Body of pancreas (tissue), 4 donors: ENCODE data around the gene ATXN1. TPM values are rescaled to one million over a fixed set of nuclear protein-coding genes. Genes with fewer than 3 reads are reported as not detected.

ENCODE experiments used
- ATAC-seq: fragments of 150-250 bp; one replicate; pipeline ENCODE4 v1.9.1; 2016
- DNase-seq, 4 donors: peaks; one replicate each; pipeline ENCODE4 v3.0.0-alpha.2; 2019
- H3K27ac ChIP-seq, 4 donors: fragments of 200-600 bp; sonication (generic); 1 replicate in 3 of 4; 2 replicates in 1 of 4; pipeline versions ENCODE4 v1.5.1 to v1.6.1; 2016 to 2019; ENCODE audit warnings: mild to moderate bottlenecking in 1 of 4, mixed read lengths in 1 of 4, moderate library complexity in 1 of 4
- H3K27me3 ChIP-seq, 2 donors: fragments of 200-600 bp; sonication (generic); one replicate each; pipeline ENCODE4 v1.6.0; 2016; ENCODE audit warnings: mild to moderate bottlenecking in 1 of 2
- H3K36me3 ChIP-seq, 2 donors: fragments of 200-600 bp; sonication (generic); replicated peaks in 1 of 2; 2 replicates each; pipeline ENCODE4 v1.5.1; 2016; ENCODE audit warnings: low read depth in 2 of 2; ENCODE audit not compliant: insufficient read depth in 1 of 2
- H3K4me1 ChIP-seq: fragments of 200-600 bp; sonication (generic); one replicate; pipeline ENCODE4 v1.6.0; 2016
- H3K4me3 ChIP-seq, 2 donors: fragments of 200-600 bp; sonication (generic); 1 replicate in 1 of 2; 2 replicates in 1 of 2; pipeline ENCODE4 v1.5.1; 2016 to 2019
- H3K9me3 ChIP-seq, 3 donors: fragments of 200-600 bp; sonication (generic); 1 replicate in 2 of 3; 2 replicates in 1 of 3; pipeline ENCODE4 v1.5.1; 2016
- CTCF ChIP-seq, 7 experiments: fragments of 450-650 bp in 4 of 7; fragments of 200-600 bp in 3 of 7; sonication (generic) in 3 of 7; IDR thresholded peaks; one replicate each; pipeline ENCODE4 v1.5.1; 2016 to 2019; ENCODE audit warnings: antibody characterized with exemption in 7 of 7
- POLR2A ChIP-seq, 3 donors: fragments of 450-650 bp; IDR thresholded peaks; one replicate each; pipeline ENCODE4 v1.6.1; 2016; ENCODE audit warnings: antibody characterized with exemption in 3 of 3, mild to moderate bottlenecking in 2 of 3
- WGBS, 2 donors: methylation state at CpG; one replicate each; pipeline ENCODE4 v1.1.5; 2017; 5-methylcytosine and 5-hydroxymethylcytosine counted together
- intact Hi-C: fragments of 100-400 bp; cut with DNase I; formaldehyde crosslinking; loops from one replicate; pipeline ENCODE4 v1.15.1; 2023
- total RNA-seq, 2 donors: library from RNA; depleted of rRNA; stranded (reverse); fragments of >200 nt; gene quantifications; one replicate each; pipeline ENCODE4 v1.1.0, GENCODE V29; 2016

Gene ATXN1
- total RNA-seq, 2 donors from 2014 or later, result 24.6 to 24.7 TPM

GRCh38 chr6:16684896-16685554, 76.2 kb downstream of the ATXN1 start:
- WGBS, 2 donors, result 86 to 91% methylated on average over 7 of the region's 7 CpGs
- TF ChIP-seq CTCF (IDR thresholded peaks at IDR 0.05) (no peak), POLR2A (IDR thresholded peaks at IDR 0.05) (no peak)
- no peak overlapping the region for H3K4me3 ChIP-seq
- no peaks in the 10 kb centered on the region for H3K36me3 ChIP-seq
- no peak overlapping the region for H3K27ac ChIP-seq
- intact Hi-C loops, result no loop called here
- H3K27me3 ChIP-seq, result no peaks in the 10 kb centered on the region
- H3K9me3 ChIP-seq, result no peaks in the 10 kb centered on the region
- ATAC-seq (no peak), DNase-seq (no peak)
- H3K4me1 ChIP-seq, result peaks cover 13% of the 10 kb centered on the region

- Histone ChIP-seq H3K4me3 (no peak overlapping the region), H3K27ac (peak overlapping the region in 1 of 4 donors; percentile 45), H3K27me3 (no peaks in the 10 kb centered on the region), H3K9me3 (no peaks in the 10 kb centered on the region), H3K36me3 (no peaks in the 10 kb centered on the region), H3K4me1 (peaks cover 13% of the 10 kb centered on the region)
- 75 to 82% methylated on average over 5 of the region's 5 CpGs for WGBS, 2 donors
- intact Hi-C loops, result no loop called here
- no peak for ATAC-seq
- no peak for DNase-seq
- no peak for TF ChIP-seq CTCF (IDR thresholded peaks at IDR 0.05)
- TF ChIP-seq POLR2A (IDR thresholded peaks at IDR 0.05), result no peak
Observed at GRCh38 chr6:16684195-16684689, 77.0 kb downstream of the ATXN1 start.

GRCh38 chr6:16683641-16684194, 77.5 kb downstream of the ATXN1 start:
- Histone ChIP-seq H3K27ac (peak overlapping the region in 1 of 4 donors; percentile 45), H3K36me3 (no peaks in the 10 kb centered on the region), H3K4me1 (peaks cover 13% of the 10 kb centered on the region), H3K27me3 (no peaks in the 10 kb centered on the region), H3K4me3 (no peak overlapping the region), H3K9me3 (no peaks in the 10 kb centered on the region)
- TF ChIP-seq CTCF (IDR thresholded peaks at IDR 0.05) (no peak), POLR2A (IDR thresholded peaks at IDR 0.05) (no peak)
- ATAC-seq (peak; percentile 58), DNase-seq (peak; percentile 24 to 60 (median 36))
- intact Hi-C loops, result no loop called here
- WGBS, 2 donors, result 40 to 48% methylated on average over 4 of the region's 4 CpGs

- DNase-seq (no peak), ATAC-seq (no peak)
- H3K4me3 ChIP-seq, result no peak overlapping the region
- H3K9me3 ChIP-seq, result no peaks in the 10 kb centered on the region
- H3K27ac ChIP-seq, result no peak overlapping the region
- WGBS, 2 donors, result 88 to 95% methylated on average over 8 of the region's 8 CpGs
- no peaks in the 10 kb centered on the region for H3K27me3 ChIP-seq
- intact Hi-C loops, result no loop called here
- H3K4me1 ChIP-seq, result peaks cover 25% of the 10 kb centered on the region
- TF ChIP-seq POLR2A (IDR thresholded peaks at IDR 0.05), result no peak
- TF ChIP-seq CTCF (IDR thresholded peaks at IDR 0.05), result no peak
- no peaks in the 10 kb centered on the region for H3K36me3 ChIP-seq
Observed at GRCh38 chr6:16681260-16681873, 79.9 kb downstream of the ATXN1 start.
